Activated T-cell treated with anti-CD3 and anti-CD28 coated beads, Interleukin-2, amount 50 U/mL, for 24 hours (primary cell): ENCODE results near the gene B4GALNT1.

Source experiments
- DNase-seq: peaks from one replicate; pipeline ENCODE4 v3.0.0-alpha.2; 2020
- H3K27ac Mint-ChIP-seq: 2 replicates; pipeline ENCODE4 v1.8.0; 2020; ENCODE audit warnings: mild to moderate bottlenecking, mixed read lengths
- H3K27me3 Mint-ChIP-seq: 2 replicates; pipeline ENCODE4 v1.8.0; 2020; ENCODE audit warnings: mixed read lengths
- H3K36me3 Mint-ChIP-seq: 2 replicates; pipeline ENCODE4 v1.8.0; 2020; ENCODE audit warnings: low read depth, mixed read lengths
- H3K4me1 Mint-ChIP-seq: 2 replicates; pipeline ENCODE4 v1.8.0; 2020; ENCODE audit warnings: low read depth, mixed read lengths
- H3K4me3 Mint-ChIP-seq: 2 replicates; pipeline ENCODE4 v1.8.0; 2020; ENCODE audit warnings: mild to moderate bottlenecking, moderate library complexity, mixed read lengths
- H3K9me3 Mint-ChIP-seq: 2 replicates; pipeline ENCODE4 v1.8.0; 2020; ENCODE audit warnings: mixed read lengths

Gene B4GALNT1

GRCh38 chr12:57610554-57611107 is 22.4 kb downstream of the B4GALNT1 start:
- Mint-ChIP-seq H3K27me3 (peaks cover 44% of the 10 kb centered on the region), H3K9me3 (no peaks in the 10 kb centered on the region), H3K27ac (peak overlapping the region; percentile 82), H3K36me3 (peaks cover 3% of the 10 kb centered on the region), H3K4me1 (peaks cover 12% of the 10 kb centered on the region), H3K4me3 (peak overlapping the region; percentile 64)
- DNase-seq, result no peak

GRCh38 chr12:57609781-57610553 is 23.0 kb downstream of the B4GALNT1 start:
- Mint-ChIP-seq H3K4me3 (peak overlapping the region; percentile 64), H3K9me3 (no peaks in the 10 kb centered on the region)

GRCh38 chr12:57609101-57609780 is 23.8 kb downstream of the B4GALNT1 start:
- no peak overlapping the region for H3K27ac Mint-ChIP-seq

More at GRCh38 chr12:57609781-57610553, 23.0 kb downstream of the B4GALNT1 start:
- H3K27me3 Mint-ChIP-seq, result peaks cover 38% of the 10 kb centered on the region
- DNase-seq, result no peak
- H3K36me3 Mint-ChIP-seq, result peaks cover 3% of the 10 kb centered on the region
- H3K4me1 Mint-ChIP-seq, result peaks cover 18% of the 10 kb centered on the region
- H3K27ac Mint-ChIP-seq, result peak overlapping the region; percentile 82

GRCh38 chr12:57607958-57608663 is 24.9 kb downstream of the B4GALNT1 start:
- H3K27ac Mint-ChIP-seq, result no peak overlapping the region
- no peaks in the 10 kb centered on the region for H3K9me3 Mint-ChIP-seq
- DNase-seq, result no peak
- peaks cover 22% of the 10 kb centered on the region for H3K27me3 Mint-ChIP-seq
- peaks cover 9% of the 10 kb centered on the region for H3K36me3 Mint-ChIP-seq
- H3K4me3 Mint-ChIP-seq, result no peak overlapping the region
- H3K4me1 Mint-ChIP-seq, result peaks cover 33% of the 10 kb centered on the region

More at GRCh38 chr12:57609101-57609780, 23.8 kb downstream of the B4GALNT1 start:
- Mint-ChIP-seq H3K4me1 (peaks cover 23% of the 10 kb centered on the region), H3K9me3 (no peaks in the 10 kb centered on the region), H3K36me3 (peaks cover 3% of the 10 kb centered on the region), H3K27me3 (peaks cover 33% of the 10 kb centered on the region), H3K4me3 (no peak overlapping the region)
- no peak for DNase-seq

- Mint-ChIP-seq H3K27ac (no peak overlapping the region), H3K4me1 (peaks cover 36% of the 10 kb centered on the region), H3K4me3 (no peak overlapping the region), H3K27me3 (peaks cover 9% of the 10 kb centered on the region), H3K9me3 (no peaks in the 10 kb centered on the region), H3K36me3 (peaks cover 20% of the 10 kb centered on the region)
- DNase-seq, result no peak
Observed at GRCh38 chr12:57606821-57607220, 26.2 kb downstream of the B4GALNT1 start.

- no peak for DNase-seq
- Mint-ChIP-seq H3K4me1 (peaks cover 36% of the 10 kb centered on the region), H3K27ac (no peak overlapping the region), H3K9me3 (no peaks in the 10 kb centered on the region), H3K27me3 (peaks cover 8% of the 10 kb centered on the region), H3K36me3 (peaks cover 24% of the 10 kb centered on the region), H3K4me3 (no peak overlapping the region)
Observed at GRCh38 chr12:57606399-57606798, 26.6 kb downstream of the B4GALNT1 start.

- Mint-ChIP-seq H3K27ac (no peak overlapping the region), H3K36me3 (peaks cover 30% of the 10 kb centered on the region), H3K27me3 (peaks cover 6% of the 10 kb centered on the region), H3K4me1 (peaks cover 34% of the 10 kb centered on the region), H3K9me3 (no peaks in the 10 kb centered on the region), H3K4me3 (peak overlapping the region; percentile 79)
- no peak for DNase-seq
Observed at GRCh38 chr12:57605811-57606311, 27.1 kb downstream of the B4GALNT1 start.

GRCh38 chr12:57604992-57605810 is 27.8 kb downstream of the B4GALNT1 start:
- Mint-ChIP-seq H3K36me3 (peaks cover 36% of the 10 kb centered on the region), H3K9me3 (no peaks in the 10 kb centered on the region), H3K4me1 (peaks cover 29% of the 10 kb centered on the region), H3K27me3 (no peaks in the 10 kb centered on the region), H3K27ac (peak overlapping the region; percentile 86), H3K4me3 (peak overlapping the region; percentile 79)
- no peak for DNase-seq

- H3K4me1 Mint-ChIP-seq, result peaks cover 29% of the 10 kb centered on the region
- peak; percentile 73 for DNase-seq
- peaks cover 43% of the 10 kb centered on the region for H3K36me3 Mint-ChIP-seq
- no peaks in the 10 kb centered on the region for H3K9me3 Mint-ChIP-seq
- peak within 1 kb of the TSS; percentile 86 for H3K27ac Mint-ChIP-seq
- H3K27me3 Mint-ChIP-seq, result no peaks in the 10 kb centered on the region
- peak within 1 kb of the TSS; percentile 79 for H3K4me3 Mint-ChIP-seq
Observed at GRCh38 chr12:57604454-57604991, 28.5 kb downstream of the B4GALNT1 start, which contains the start of gene DTX3. TSS of gene DTX3 (plus strand) at chr12:57604824. CDS start at chr12:57606518, 1,694 bp downstream.

GRCh38 chr12:57603815-57604453 is 29.1 kb downstream of the B4GALNT1 start:
- Mint-ChIP-seq H3K4me1 (peaks cover 29% of the 10 kb centered on the region), H3K9me3 (no peaks in the 10 kb centered on the region), H3K27me3 (no peaks in the 10 kb centered on the region), H3K36me3 (peaks cover 49% of the 10 kb centered on the region), H3K4me3 (peak overlapping the region; percentile 79), H3K27ac (peak overlapping the region; percentile 85)
- DNase-seq, result no peak

- peaks cover 53% of the 10 kb centered on the region for H3K36me3 Mint-ChIP-seq
- no peak for DNase-seq
- peaks cover 29% of the 10 kb centered on the region for H3K4me1 Mint-ChIP-seq
- H3K4me3 Mint-ChIP-seq, result peak overlapping the region; percentile 79
- H3K27me3 Mint-ChIP-seq, result no peaks in the 10 kb centered on the region
- no peaks in the 10 kb centered on the region for H3K9me3 Mint-ChIP-seq
- H3K27ac Mint-ChIP-seq, result no peak overlapping the region
Observed at GRCh38 chr12:57603324-57603723, 29.7 kb downstream of the B4GALNT1 start.

GRCh38 chr12:57602544-57602943 is 30.5 kb downstream of the B4GALNT1 start:
- H3K27me3 Mint-ChIP-seq, result no peaks in the 10 kb centered on the region
- H3K27ac Mint-ChIP-seq, result no peak overlapping the region
- peaks cover 29% of the 10 kb centered on the region for H3K4me1 Mint-ChIP-seq
- H3K4me3 Mint-ChIP-seq, result no peak overlapping the region
- H3K36me3 Mint-ChIP-seq, result peaks cover 57% of the 10 kb centered on the region
- DNase-seq, result no peak
- no peaks in the 10 kb centered on the region for H3K9me3 Mint-ChIP-seq

GRCh38 chr12:57600395-57600794 is 32.6 kb downstream of the B4GALNT1 start:
- H3K27me3 Mint-ChIP-seq, result no peaks in the 10 kb centered on the region
- peaks cover 74% of the 10 kb centered on the region for H3K36me3 Mint-ChIP-seq
- no peak overlapping the region for H3K27ac Mint-ChIP-seq
- no peaks in the 10 kb centered on the region for H3K9me3 Mint-ChIP-seq
- no peak for DNase-seq
- no peak overlapping the region for H3K4me3 Mint-ChIP-seq
- peaks cover 22% of the 10 kb centered on the region for H3K4me1 Mint-ChIP-seq
